Astrocyte (in vitro differentiated cells and primary cell): ENCODE results near the gene MUC6.

ENCODE experiments used
- EZH2 ChIP-seq: IDR thresholded peaks from 2 replicates; pipeline ENCODE4 v1.6.1; 2012; ENCODE audit warnings: mild to moderate bottlenecking, low read length, inconsistent platforms; ENCODE audit not compliant: insufficient read depth
- TF ChIP-seq, protein P1 (sequence below): IDR thresholded peaks from 2 replicates; pipeline ENCODE4 v1.5.1; 2011; ENCODE audit warnings: low read depth, mild to moderate bottlenecking, inconsistent platforms, low read length, moderate library complexity; ENCODE audit not compliant: insufficient read depth

DNA sequence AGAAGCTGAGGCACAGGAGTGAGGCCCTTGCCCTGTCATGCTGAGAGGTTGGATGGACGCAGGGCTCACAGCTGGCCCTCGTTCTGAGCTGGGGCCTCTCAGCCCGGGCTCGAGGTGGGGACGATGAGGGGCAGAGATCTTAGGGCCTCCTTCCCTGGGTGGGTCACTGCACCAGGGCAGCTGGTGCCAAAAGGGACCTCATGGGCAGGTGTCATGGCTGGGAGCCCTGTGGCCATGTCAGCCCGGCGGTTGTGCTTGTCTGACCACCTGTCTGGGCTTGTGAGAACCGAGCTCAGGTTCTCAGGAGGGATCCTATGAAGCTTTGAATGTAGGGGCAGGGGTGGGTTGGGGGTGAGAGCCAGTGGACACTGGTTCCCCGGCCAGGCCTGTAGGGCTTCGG, 1.8 kb upstream of the MUC6 start:
- TF ChIP-seq, protein P1, sequence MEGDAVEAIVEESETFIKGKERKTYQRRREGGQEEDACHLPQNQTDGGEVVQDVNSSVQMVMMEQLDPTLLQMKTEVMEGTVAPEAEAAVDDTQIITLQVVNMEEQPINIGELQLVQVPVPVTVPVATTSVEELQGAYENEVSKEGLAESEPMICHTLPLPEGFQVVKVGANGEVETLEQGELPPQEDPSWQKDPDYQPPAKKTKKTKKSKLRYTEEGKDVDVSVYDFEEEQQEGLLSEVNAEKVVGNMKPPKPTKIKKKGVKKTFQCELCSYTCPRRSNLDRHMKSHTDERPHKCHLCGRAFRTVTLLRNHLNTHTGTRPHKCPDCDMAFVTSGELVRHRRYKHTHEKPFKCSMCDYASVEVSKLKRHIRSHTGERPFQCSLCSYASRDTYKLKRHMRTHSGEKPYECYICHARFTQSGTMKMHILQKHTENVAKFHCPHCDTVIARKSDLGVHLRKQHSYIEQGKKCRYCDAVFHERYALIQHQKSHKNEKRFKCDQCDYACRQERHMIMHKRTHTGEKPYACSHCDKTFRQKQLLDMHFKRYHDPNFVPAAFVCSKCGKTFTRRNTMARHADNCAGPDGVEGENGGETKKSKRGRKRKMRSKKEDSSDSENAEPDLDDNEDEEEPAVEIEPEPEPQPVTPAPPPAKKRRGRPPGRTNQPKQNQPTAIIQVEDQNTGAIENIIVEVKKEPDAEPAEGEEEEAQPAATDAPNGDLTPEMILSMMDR = no peak
- TF ChIP-seq EZH2 = no peak
